ENCODE measurements around the gene HACE1. TPM values are rescaled to one million over a fixed set of nuclear protein-coding genes. Genes with fewer than 3 reads are reported as not detected.
A peak's percentile ranks its signal among the peaks of the same experiment; 100 is the strongest.

Gene HACE1
- total RNA-seq, 2 donors from 2014 or later, result 13.5 to 16.6 TPM

- no peaks in the 10 kb centered on the region for H3K4me1 ChIP-seq
- no peaks in the 10 kb centered on the region for H3K9me3 ChIP-seq
- no peaks in the 10 kb centered on the region for H3K27me3 ChIP-seq
- intact Hi-C loops (cut with DNase I), result no loop called here
- DNase-seq, result no peak
- H3K27ac ChIP-seq, result no peak overlapping the region
- peak in 3 of 7 experiments; percentile 19 to 40 (median 31) for TF ChIP-seq CTCF (IDR thresholded peaks at IDR 0.05)
- TF ChIP-seq POLR2A (IDR thresholded peaks at IDR 0.05), result no peak
- ATAC-seq, result no peak
- 57 to 62% methylated on average over 5 of the region's 5 CpGs for WGBS, 2 donors
- no peaks in the 10 kb centered on the region for H3K36me3 ChIP-seq (replicated peaks in 1 of 2; ENCODE audit: insufficient read depth in 1 of 2, low read depth in 2 of 2)
- H3K4me3 ChIP-seq, result no peak overlapping the region
These were observed 69.9 kb downstream of the HACE1 start for GRCh38 chr6:104789770-104790190.

- ATAC-seq, result no peak
- DNase-seq, result no peak
- Histone ChIP-seq H3K27me3 (no peaks in the 10 kb centered on the region), H3K4me1 (no peaks in the 10 kb centered on the region), H3K27ac (no peak overlapping the region), H3K4me3 (no peak overlapping the region), H3K36me3 (replicated peaks in 1 of 2; ENCODE audit: insufficient read depth in 1 of 2, low read depth in 2 of 2) (no peaks in the 10 kb centered on the region), H3K9me3 (no peaks in the 10 kb centered on the region)
- no peak for TF ChIP-seq CTCF (IDR thresholded peaks at IDR 0.05)
- no peak for TF ChIP-seq POLR2A (IDR thresholded peaks at IDR 0.05)
- WGBS, 2 donors, result 71 to 79% methylated on average over 2 of the region's 2 CpGs
- intact Hi-C loops (cut with DNase I), result no loop called here
These were observed 71.3 kb downstream of the HACE1 start for GRCh38 chr6:104788400-104788799.

- no peaks in the 10 kb centered on the region for H3K4me1 ChIP-seq
- intact Hi-C loops (cut with DNase I), result no loop called here
- no peaks in the 10 kb centered on the region for H3K9me3 ChIP-seq
- TF ChIP-seq POLR2A (IDR thresholded peaks at IDR 0.05) (no peak), CTCF (IDR thresholded peaks at IDR 0.05) (no peak)
- ATAC-seq (no peak), DNase-seq (no peak)
- H3K27ac ChIP-seq, result no peak overlapping the region
- no peaks in the 10 kb centered on the region for H3K36me3 ChIP-seq (replicated peaks in 1 of 2; ENCODE audit: insufficient read depth in 1 of 2, low read depth in 2 of 2)
- WGBS, 2 donors, result 91 to 92% methylated on average over 2 of the region's 2 CpGs
- H3K27me3 ChIP-seq, result no peaks in the 10 kb centered on the region
- H3K4me3 ChIP-seq, result no peak overlapping the region
These were observed 72.4 kb downstream of the HACE1 start for GRCh38 chr6:104787305-104787704.

GRCh38 chr6:104784884-104785283 lies 74.8 kb downstream of the HACE1 start:
- Histone ChIP-seq H3K4me3 (no peak overlapping the region), H3K36me3 (replicated peaks in 1 of 2; ENCODE audit: insufficient read depth in 1 of 2, low read depth in 2 of 2) (no peaks in the 10 kb centered on the region), H3K9me3 (no peaks in the 10 kb centered on the region), H3K27ac (no peak overlapping the region), H3K27me3 (no peaks in the 10 kb centered on the region), H3K4me1 (no peaks in the 10 kb centered on the region)
- no peak for DNase-seq
- TF ChIP-seq POLR2A (IDR thresholded peaks at IDR 0.05), result no peak
- TF ChIP-seq CTCF (IDR thresholded peaks at IDR 0.05), result no peak
- WGBS, 2 donors, result 84 to 88% methylated on average over 2 of the region's 2 CpGs
- no peak for ATAC-seq
- intact Hi-C loops (cut with DNase I), result no loop called here

- no peaks in the 10 kb centered on the region for H3K27me3 ChIP-seq
These were observed 88.4 kb downstream of the HACE1 start for GRCh38 chr6:104771258-104771832.

More at GRCh38 chr6:104771258-104771832, 88.4 kb downstream of the HACE1 start:
- ATAC-seq, result no peak
- Histone ChIP-seq H3K4me3 (no peak overlapping the region), H3K36me3 (replicated peaks in 1 of 2; ENCODE audit: insufficient read depth in 1 of 2, low read depth in 2 of 2) (no peaks in the 10 kb centered on the region), H3K27ac (no peak overlapping the region), H3K4me1 (no peaks in the 10 kb centered on the region), H3K9me3 (no peaks in the 10 kb centered on the region)
- no peak for DNase-seq
- TF ChIP-seq CTCF (IDR thresholded peaks at IDR 0.05), result peak in 6 of 7 experiments; percentile 41 to 70 (median 58)
- TF ChIP-seq POLR2A (IDR thresholded peaks at IDR 0.05), result no peak
- intact Hi-C loops (cut with DNase I), result no loop called here
- WGBS, 2 donors, result 36 to 40% methylated on average over 2 of the region's 2 CpGs

All from body of pancreas (tissue), 4 donors.